HepG2 (cell line): ENCODE measurements around the gene CLDN5. TPM values are rescaled to one million over a fixed set of nuclear protein-coding genes. Genes with fewer than 3 reads are reported as not detected.

Experiments
- ATAC-seq: fragments of 200-7000 bp; cut with Tn5 transposase; 3 replicates; pipeline ENCODE4 v1.9.1; 2020; ENCODE audit warnings: mild to moderate bottlenecking, moderate library complexity
- BruUV-seq: library from RNA; stranded (reverse); fragments of 400-500 nt; replicated peaks from 2 replicates; lab custom pipeline; 2021; lab: Mats Ljungman, UMichigan
- CTCF ChIA-PET: fragments of 300-600 bp; formaldehyde crosslinking; extraction: SDS; loops from one replicate; lab custom pipeline; 2021; ENCODE audit warnings: low total read pairs, inconsistent platforms, low intra/inter-chr PET ratio; lab: Yijun Ruan, JAX
- POLR2A ChIA-PET: fragments of 350-600 bp; sonication (Branson Sonifier 250); formaldehyde crosslinking; loops from one replicate; lab custom pipeline; 2020; ENCODE audit warnings: antibody characterized with exemption, inconsistent platforms; lab: Yijun Ruan, JAX
- DNase-seq: peaks from one replicate; pipeline ENCODE4 v3.0.0-alpha.2; 2015; ENCODE audit warnings: low spot score
- FAIRE-seq: peaks from 3 replicates; lab custom pipeline; 2011; peaks lifted over from hg19 to GRCh38; lab: Jason Lieb, UNC
- H2AFZ ChIP-seq: one replicate; pipeline ENCODE4 v1.6.1; 2011; ENCODE audit warnings: low read length, inconsistent platforms
- H3K27ac ChIP-seq: fragments of 300-600 bp; 3 replicates; pipeline ENCODE4 v1.8.0; 2011; ENCODE audit warnings: mixed run types, mild to moderate bottlenecking, mixed read lengths, low read length, inconsistent platforms; ENCODE audit not compliant: insufficient read depth; ENCODE audit errors: extremely low read length
- H3K27me3 ChIP-seq, 2 experiments: fragments of 200-600 bp in 1 of 2; 2 replicates in 1 of 2; 3 replicates in 1 of 2; pipeline versions ENCODE4 v1.6.0 to v1.8.0; 2011; ENCODE audit warnings: low read length in 2 of 2, mild to moderate bottlenecking in 2 of 2, moderate library complexity in 2 of 2, inconsistent platforms in 1 of 2; ENCODE audit not compliant: insufficient read depth in 2 of 2, control insufficient read depth in 1 of 2
- H3K36me3 ChIP-seq, 2 experiments: fragments of 200-600 bp in 1 of 2; replicated peaks in 1 of 2; 2 replicates in 1 of 2; 3 replicates in 1 of 2; pipeline versions ENCODE4 v1.5.1 to v1.8.0; 2011; ENCODE audit warnings: low read length in 2 of 2, inconsistent platforms in 1 of 2; ENCODE audit not compliant: insufficient read depth in 2 of 2, control insufficient read depth in 1 of 2
- H3K4me1 ChIP-seq: 2 replicates; pipeline ENCODE4 v1.5.1; 2012; ENCODE audit warnings: low read length, inconsistent platforms; ENCODE audit not compliant: insufficient read depth
- H3K4me2 ChIP-seq: 2 replicates; pipeline ENCODE4 v1.6.0; 2011; ENCODE audit warnings: low read depth, low read length, inconsistent platforms
- H3K4me3 ChIP-seq, 3 experiments: fragments of 200-600 bp in 1 of 3; sonication (generic), shearing (Covaris generic) in 1 of 3; replicated peaks in 1 of 3; 2 replicates each; pipeline ENCODE4 v1.5.1; 2011 to 2016; ENCODE audit warnings: low read length in 3 of 3, inconsistent platforms in 2 of 3, low read depth in 2 of 3, mild to moderate bottlenecking in 2 of 3, control low read depth in 1 of 3, mixed read lengths in 1 of 3; ENCODE audit not compliant: insufficient read depth in 1 of 3
- H3K79me2 ChIP-seq: one replicate; pipeline ENCODE4 v1.6.1; 2011; ENCODE audit warnings: low read length, inconsistent platforms; ENCODE audit not compliant: insufficient read depth
- H3K9ac ChIP-seq: 2 replicates; pipeline ENCODE4 v1.6.0; 2011; ENCODE audit warnings: mild to moderate bottlenecking, low read depth, low read length, inconsistent platforms; ENCODE audit not compliant: insufficient read depth
- H3K9me3 ChIP-seq: 2 replicates; pipeline ENCODE4 v1.5.1; 2012; ENCODE audit warnings: mild to moderate bottlenecking, low read length
- H4K20me1 ChIP-seq: 2 replicates; pipeline ENCODE4 v1.6.0; 2011; ENCODE audit warnings: inconsistent platforms, mild to moderate bottlenecking, low read length, moderate library complexity; ENCODE audit not compliant: insufficient read depth
- AKAP8 ChIP-seq: sonication (generic); formaldehyde crosslinking; IDR thresholded peaks from 2 replicates; pipeline ENCODE4 v1.5.1; 2020; ENCODE audit warnings: mild to moderate bottlenecking, missing genetic modification reagents
- CTCF ChIP-seq: sonication (generic); formaldehyde crosslinking; IDR thresholded peaks from 2 replicates; pipeline ENCODE4 v1.5.0; 2020; ENCODE audit warnings: mild to moderate bottlenecking, missing genetic modification reagents, moderate library complexity
- NR2C2 ChIP-seq: sonication (generic); formaldehyde crosslinking; IDR thresholded peaks from 2 replicates; pipeline ENCODE4 v1.4.0; 2020; ENCODE audit warnings: missing genetic modification reagents, mild to moderate bottlenecking, moderate library complexity, borderline replicate concordance
- WGBS: methylation state at CpG from one replicate; pipeline ENCODE4 v1.1.6; 2017; ENCODE audit warnings: low lambda C conversion rate; 5-methylcytosine and 5-hydroxymethylcytosine counted together
- in situ Hi-C: cut with HindIII; loops from 2 replicates; pipeline ENCODE4 v1.10.0; 2017; ENCODE audit warnings: low pct_unique_long_range_greater_than_20kb; ENCODE audit not compliant: extremely low pct_ligation_motif_present
- intact Hi-C: fragments of 100-400 bp; cut with micrococcal nuclease; formaldehyde crosslinking; loops from one replicate; pipeline ENCODE4 v1.10.0; 2022; ENCODE audit not compliant: unreplicated experiment
- polyA plus RNA-seq, 8 experiments: library from polyadenylated mRNA; depleted of rRNA in 3 of 8; stranded (reverse) in 7 of 8; unstranded in 1 of 8; fragments of >200 nt; fragmentation: Illumina TruSeq in 4 of 8; extraction: Trizol in 4 of 8; gene quantifications; 2 replicates each; pipeline versions ENCODE4 v1.2.1 to v1.2.3, GENCODE V29; 2011 to 2016; ENCODE audit warnings: low read depth in 4 of 8, missing spikeins in 1 of 8, mixed read lengths in 1 of 8; ENCODE audit not compliant: insufficient read depth in 1 of 8
- total RNA-seq, 5 experiments: library from RNA; depleted of rRNA; stranded (reverse); fragments of >200 nt; fragmentation: Illumina TruSeq; extraction: Trizol; gene quantifications; 2 replicates each; pipeline ENCODE4 v1.2.3, GENCODE V29; 2016; ENCODE audit warnings: low read depth in 1 of 5

CLDN5 gene
- total and polyA plus RNA-seq, 2 of the 13 experiments (the other 11 are each of a cell fraction or from before 2014, with no cell fraction given), result not detected

DNA sequence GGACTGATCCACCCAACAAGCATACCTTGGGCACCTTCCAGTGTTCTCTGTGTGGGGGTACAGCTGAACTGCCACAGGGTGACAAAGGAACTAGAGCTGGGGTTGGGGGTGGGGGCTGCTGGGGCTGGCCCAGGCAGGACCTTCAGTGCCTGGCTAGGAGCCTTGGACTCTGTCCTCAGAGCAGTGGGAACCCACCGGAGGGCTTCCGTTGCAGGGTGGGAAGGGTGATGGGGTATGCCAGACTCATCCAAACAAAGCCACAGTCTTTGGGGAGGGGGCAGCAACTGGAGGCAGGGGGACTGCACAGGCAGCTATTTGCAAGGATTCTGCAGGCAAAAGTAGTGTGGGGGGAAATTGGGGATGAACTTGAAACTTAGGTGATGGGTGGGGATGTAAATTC lies 35.7 kb upstream of the CLDN5 start:
- Histone ChIP-seq H3K4me3 (no peak overlapping the region), H3K27me3 (peaks cover 1 to 21% of the 10 kb centered on the region in 2 experiments; a peak in 2 of 5 replicates), H3K79me2 (no peaks in the 10 kb centered on the region), H3K36me3 (no peaks in the 10 kb centered on the region)
- no TSS peak for BruUV-seq
- in situ Hi-C loops, result no loop called here
- no peak for FAIRE-seq
- POLR2A ChIA-PET, result no interaction called here
- no peak for TF ChIP-seq AKAP8
- TF ChIP-seq, all 625 proteins: peak for 0
- no peak for DNase-seq
- Histone ChIP-seq H3K9me3 (no peaks in the 10 kb centered on the region), H4K20me1 (no peaks in the 10 kb centered on the region), H3K4me1 (peaks cover 9% of the 10 kb centered on the region), H3K27ac (no peak overlapping the region), H2AFZ (no peak overlapping the region), H3K9ac (no peak overlapping the region), H3K4me2 (no peak overlapping the region)
- intact Hi-C loops, result loop anchor here (10.0 kb wide), 1 partner anchor 45 kb away; no protein-coding TSS in a partner anchor
- CTCF ChIA-PET, result no interaction called here
- 52% methylated on average over 2 of the region's 2 CpGs for WGBS
- ATAC-seq, result no peak

DNA sequence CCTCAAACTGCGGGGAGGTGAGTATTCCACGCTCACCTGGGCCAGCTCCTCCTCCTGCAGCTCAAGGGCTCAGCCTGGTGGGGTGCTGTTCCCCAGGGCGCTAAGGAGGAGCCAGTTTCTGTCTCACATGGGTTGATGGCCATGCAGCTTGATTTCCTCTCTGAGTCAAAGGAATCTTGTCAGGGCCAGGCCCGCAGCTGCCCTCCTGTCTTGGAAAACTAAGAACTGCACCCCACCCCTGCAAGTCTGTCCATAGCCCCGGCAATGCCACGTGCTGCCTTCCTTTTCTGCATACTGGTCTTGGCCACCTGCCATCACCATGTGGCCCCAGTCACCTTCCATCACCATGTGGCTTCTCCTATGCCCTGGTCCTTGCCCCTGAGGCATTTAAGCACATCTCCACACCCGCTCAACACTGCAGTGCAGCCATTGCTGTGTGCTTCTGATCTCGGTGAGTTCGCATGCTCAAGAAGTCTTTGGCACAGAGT lies 35.2 kb upstream of the CLDN5 start:
- Histone ChIP-seq H4K20me1 (no peaks in the 10 kb centered on the region), H3K9me3 (no peaks in the 10 kb centered on the region), H3K27me3 (peaks cover 0 to 18% of the 10 kb centered on the region in 2 experiments; a peak in 2 of 5 replicates), H3K4me1 (peaks cover 15% of the 10 kb centered on the region), H3K27ac (no peak overlapping the region), H3K36me3 (no peaks in the 10 kb centered on the region), H3K4me3 (no peak overlapping the region), H3K79me2 (no peaks in the 10 kb centered on the region), H2AFZ (no peak overlapping the region), H3K9ac (no peak overlapping the region), H3K4me2 (no peak overlapping the region)
- CTCF ChIA-PET, result no interaction called here
- BruUV-seq, result no TSS peak
- no peak for TF ChIP-seq NR2C2 (CRISPR knock-in tag)
- TF ChIP-seq CTCF, result peak; percentile 15; the same call in 1 of the 2 replicates
- 60% methylated on average over 7 of the region's 9 CpGs for WGBS
- FAIRE-seq, result no peak
- peak; percentile 48; the same call in 2 of the 3 replicates for ATAC-seq
- intact Hi-C loops (loop anchor here (10.0 kb wide), 1 partner anchor 45 kb away; no protein-coding TSS in a partner anchor), in situ Hi-C loops (no loop called here)
- DNase-seq, result no peak
- POLR2A ChIA-PET, result no interaction called here
